ENCODE results near the gene KIF16B.

The KIF16B gene

GRCh38 chr20:16349523-16350260 lies 223.6 kb downstream of the KIF16B start:
- no peak for DNase-seq

- no peak for DNase-seq
Observed at GRCh38 chr20:16346956-16347355, 226.3 kb downstream of the KIF16B start.

- DNase-seq = no peak
Observed at GRCh38 chr20:16337707-16338106, 235.5 kb downstream of the KIF16B start.

- DNase-seq = no peak
Observed at GRCh38 chr20:16327606-16328005, 245.6 kb downstream of the KIF16B start.

- no peak for DNase-seq
Observed at GRCh38 chr20:16321291-16321690, 252.0 kb downstream of the KIF16B start.

- no peak for DNase-seq
Observed at GRCh38 chr20:16317445-16318362, 255.5 kb downstream of the KIF16B start.

GRCh38 chr20:16316513-16316912 lies 256.7 kb downstream of the KIF16B start:
- no peak for DNase-seq

- no peak for DNase-seq
Observed at GRCh38 chr20:16314748-16315159, 258.5 kb downstream of the KIF16B start.

- no peak for DNase-seq
Observed at GRCh38 chr20:16314320-16314719, 258.9 kb downstream of the KIF16B start.

GRCh38 chr20:16313917-16314316 lies 259.3 kb downstream of the KIF16B start:
- no peak for DNase-seq

- DNase-seq = no peak
Observed at GRCh38 chr20:16312998-16313397, 260.2 kb downstream of the KIF16B start.

GRCh38 chr20:16311756-16312155 lies 261.5 kb downstream of the KIF16B start:
- DNase-seq = no peak

GRCh38 chr20:16308754-16309153 lies 264.5 kb downstream of the KIF16B start:
- no peak for DNase-seq

- DNase-seq = no peak
Observed at GRCh38 chr20:16302818-16303217, 270.4 kb downstream of the KIF16B start.

GRCh38 chr20:16301986-16302385 lies 271.3 kb downstream of the KIF16B start:
- no peak for DNase-seq

GRCh38 chr20:16299897-16300296 lies 273.4 kb downstream of the KIF16B start:
- DNase-seq = no peak

- no peak for DNase-seq
Observed at GRCh38 chr20:16296931-16297330, 276.3 kb downstream of the KIF16B start.

GRCh38 chr20:16295534-16295933 lies 277.7 kb downstream of the KIF16B start:
- DNase-seq = no peak

- DNase-seq = no peak
Observed at GRCh38 chr20:16293590-16293989, 279.7 kb downstream of the KIF16B start.

GRCh38 chr20:16292226-16292880 lies 280.9 kb downstream of the KIF16B start:
- no peak for DNase-seq

GRCh38 chr20:16290358-16290757 lies 282.9 kb downstream of the KIF16B start:
- no peak for DNase-seq

- no peak for DNase-seq
Observed at GRCh38 chr20:16287776-16288175, 285.5 kb downstream of the KIF16B start.

- DNase-seq = no peak
Observed at GRCh38 chr20:16286601-16287000, 286.6 kb downstream of the KIF16B start.

Measured in NCI-H2029 (cell line).